NCI-H526 treated with DMSO at 0.1 percent for 48 hours (cell line): ENCODE measurements around the gene SSX5.
"Not testable (repeated sequence)": the region's sequence is repeated elsewhere in the genome, so short reads cannot be mapped to it uniquely, and the experiment has no call there.

Experiments used
- DNase-seq: peaks from one replicate; lab custom pipeline; 2025; lab: John Stamatoyannopoulos, UW

SSX5 gene, protein sequence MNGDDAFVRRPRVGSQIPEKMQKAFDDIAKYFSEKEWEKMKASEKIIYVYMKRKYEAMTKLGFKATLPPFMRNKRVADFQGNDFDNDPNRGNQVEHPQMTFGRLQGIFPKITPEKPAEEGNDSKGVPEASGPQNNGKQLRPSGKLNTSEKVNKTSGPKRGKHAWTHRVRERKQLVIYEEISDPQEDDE

GRCh38 chrX:48196745-48197201, at the start of gene SSX5:
TSS of gene SSX5 (minus strand) at chrX:48196795. CDS start at chrX:48195358, 1,437 bp downstream.
- no peak for DNase-seq

GRCh38 chrX:48224196-48224595, 27.6 kb upstream of the SSX5 start:
- DNase-seq, result not testable (repeated sequence)

- DNase-seq, result not testable (repeated sequence)
These were observed 17.7 kb upstream of the SSX5 start for GRCh38 chrX:48214341-48214740.

- not testable (repeated sequence) for DNase-seq
These were observed 6.6 kb downstream of the SSX5 start for GRCh38 chrX:48190024-48190423.

GRCh38 chrX:48181882-48182281, 14.7 kb downstream of the SSX5 start:
- DNase-seq, result not testable (repeated sequence)

GRCh38 chrX:48180811-48181210, 15.8 kb downstream of the SSX5 start:
- no peak for DNase-seq

GRCh38 chrX:48179691-48180090, 16.9 kb downstream of the SSX5 start:
- no peak for DNase-seq

DNA sequence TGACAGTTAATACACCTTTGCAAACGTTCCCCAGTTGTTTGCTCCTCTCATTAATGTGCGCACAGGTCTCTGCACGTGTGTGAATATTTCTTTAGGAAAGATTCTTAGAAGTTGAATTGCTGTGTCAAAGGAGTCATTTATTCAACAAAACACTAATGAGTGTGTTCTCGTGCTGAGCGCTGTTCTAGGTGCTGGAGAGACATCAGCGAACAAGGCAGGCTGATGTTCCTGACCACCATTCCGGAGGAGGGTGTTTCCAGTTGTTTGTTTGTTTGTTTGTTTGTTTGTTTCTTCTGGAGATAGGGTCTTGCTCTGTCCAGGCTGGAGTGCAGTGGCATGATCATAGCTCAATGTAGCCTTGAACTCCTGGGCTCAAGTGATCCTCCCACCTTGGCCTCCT, 30.3 kb downstream of the SSX5 start:
- not testable (repeated sequence) for DNase-seq

GRCh38 chrX:48165241-48165640, 31.4 kb downstream of the SSX5 start:
- DNase-seq, result no peak

- no peak for DNase-seq
These were observed 40.6 kb downstream of the SSX5 start for GRCh38 chrX:48156014-48156413.

DNA sequence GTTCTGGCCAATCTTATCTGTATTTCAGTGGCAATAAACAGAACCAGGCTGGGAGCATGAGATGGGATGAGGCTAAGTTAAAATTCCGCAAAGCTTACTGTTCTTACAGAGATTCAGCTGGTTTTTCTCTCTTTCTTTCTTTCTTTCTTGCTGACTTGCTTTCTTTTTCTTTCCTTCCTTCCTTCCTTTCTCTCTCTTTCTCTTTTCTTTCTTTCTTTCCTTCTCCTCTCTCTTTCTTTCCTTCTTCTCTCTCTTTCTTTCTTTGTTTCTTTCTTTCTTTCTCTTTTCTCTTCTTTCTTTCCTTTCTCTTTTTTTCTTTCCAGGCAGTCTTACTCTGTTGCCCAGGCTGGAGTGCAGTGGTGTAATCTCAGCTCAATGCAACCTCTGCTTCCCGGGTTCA, 41.8 kb downstream of the SSX5 start:
- no peak for DNase-seq

DNA sequence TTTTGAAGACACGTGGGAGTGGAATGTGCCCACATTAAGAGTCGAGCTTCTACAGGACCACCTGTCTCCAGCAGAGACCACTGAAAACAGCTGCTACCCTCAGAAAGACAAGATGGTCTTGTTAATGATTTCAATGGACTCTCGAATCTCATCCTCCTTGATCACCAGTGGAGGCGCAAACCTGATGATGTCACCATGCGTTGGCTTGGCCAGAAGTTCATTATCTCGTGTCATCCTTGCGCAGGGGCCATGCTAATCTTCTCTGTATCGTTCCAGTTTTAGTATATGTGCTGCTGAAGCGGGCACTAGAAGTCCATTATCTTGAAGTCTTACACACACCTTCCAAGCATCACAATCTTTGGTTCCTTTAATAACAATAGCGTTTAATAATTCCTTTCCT, 42.8 kb downstream of the SSX5 start:
- DNase-seq, result no peak

DNA sequence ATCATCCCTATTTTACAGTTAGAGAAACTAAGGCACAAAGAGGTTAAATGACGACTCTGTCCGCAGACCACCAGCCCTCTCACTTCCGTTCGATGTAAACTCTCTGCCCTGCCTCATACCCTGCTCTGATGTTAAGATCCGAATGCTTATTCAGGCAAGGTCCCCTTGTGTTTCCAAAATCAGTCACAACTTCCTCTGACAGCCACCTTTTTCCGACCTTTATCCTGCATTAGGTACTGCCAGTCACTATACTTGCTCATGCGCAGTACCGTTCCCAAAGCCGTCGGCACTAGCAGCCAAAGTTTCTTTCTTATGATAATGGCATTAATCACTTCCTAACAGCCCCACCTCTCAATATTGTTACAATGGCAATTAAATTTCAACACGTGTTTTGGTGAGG, 53.9 kb downstream of the SSX5 start:
- DNase-seq, result not testable (repeated sequence)

- not testable (repeated sequence) for DNase-seq
These were observed 54.6 kb downstream of the SSX5 start for GRCh38 chrX:48141810-48142508.

- DNase-seq, result not testable (repeated sequence)
These were observed 57.5 kb downstream of the SSX5 start for GRCh38 chrX:48139076-48139475.
